Natural killer cell (primary cell): ENCODE data around the gene C6orf89. TPM values are rescaled to one million over a fixed set of nuclear protein-coding genes. Genes with fewer than 3 reads are reported as not detected.

Experiments used
- ATAC-seq, 3 donors: fragments of 150-1000 bp in 2 of 3; fragments of 200-7000 bp in 1 of 3; cut with Tn5 transposase; 1 replicate in 1 of 3; 2 replicates in 2 of 3; pipeline ENCODE4 v1.10.0; 2021; ENCODE audit warnings: mild to moderate bottlenecking in 2 of 3, moderate library complexity in 2 of 3
- DNase-seq, 2 donors: peaks; one replicate each; pipeline versions ENCODE4 v3.0.0 to v3.0.0-alpha.2; 2013 to 2021; ENCODE audit warnings: mixed read lengths in 1 of 2
- H3K27ac ChIP-seq: one replicate; pipeline ENCODE4 v1.5.1; 2013; ENCODE audit warnings: mild to moderate bottlenecking, low read length
- H3K27me3 ChIP-seq: one replicate; pipeline ENCODE4 v1.6.1; 2013; ENCODE audit warnings: low read length; ENCODE audit not compliant: control insufficient read depth, insufficient read depth
- H3K36me3 ChIP-seq: one replicate; pipeline ENCODE4 v1.6.1; 2013; ENCODE audit warnings: low read length; ENCODE audit not compliant: control insufficient read depth, insufficient read depth
- H3K4me1 ChIP-seq: one replicate; pipeline ENCODE4 v1.6.1; 2013; ENCODE audit warnings: low read length; ENCODE audit not compliant: control insufficient read depth, insufficient read depth
- H3K4me3 ChIP-seq: one replicate; pipeline ENCODE4 v1.5.1; 2013; ENCODE audit warnings: low read length
- H3K9me3 ChIP-seq: one replicate; pipeline ENCODE4 v1.6.1; 2013; ENCODE audit warnings: low read length; ENCODE audit not compliant: control insufficient read depth, insufficient read depth
- H3K27ac Mint-ChIP-seq, 2 donors: one replicate each; pipeline ENCODE4 v1.8.0; 2022; ENCODE audit warnings: mild to moderate bottlenecking in 2 of 2, mixed read lengths in 2 of 2, moderate library complexity in 1 of 2
- H3K27me3 Mint-ChIP-seq, 2 donors: one replicate each; pipeline ENCODE4 v1.8.0; 2022; ENCODE audit warnings: low read depth in 2 of 2, mixed read lengths in 2 of 2
- H3K36me3 Mint-ChIP-seq: one replicate; pipeline ENCODE4 v1.8.0; 2022; ENCODE audit warnings: mixed read lengths
- H3K4me1 Mint-ChIP-seq, 2 donors: one replicate each; pipeline ENCODE4 v1.8.0; 2022; ENCODE audit warnings: mixed read lengths in 2 of 2
- H3K4me3 Mint-ChIP-seq: one replicate; pipeline ENCODE4 v1.8.0; 2022; ENCODE audit warnings: mild to moderate bottlenecking, moderate library complexity, mixed read lengths
- H3K9me3 Mint-ChIP-seq, 2 donors: one replicate each; pipeline ENCODE4 v1.8.0; 2022; ENCODE audit warnings: mixed read lengths in 2 of 2
- CTCF ChIP-seq: fragments of 200-600 bp; IDR thresholded peaks from one replicate; pipeline ENCODE4 v1.8.0; 2022; ENCODE audit warnings: antibody characterized with exemption
- WGBS: methylation state at CpG from one replicate; pipeline ENCODE4 v1.1.7; 2013; ENCODE audit warnings: missing lambda C conversion rate; ENCODE audit not compliant: insufficient coverage; 5-methylcytosine and 5-hydroxymethylcytosine counted together
- intact Hi-C: fragments of 100-400 bp; cut with micrococcal nuclease; formaldehyde crosslinking; loops from one replicate; pipeline ENCODE4 v1.14.2; 2022
- total RNA-seq, 4 donors: library from RNA; stranded (reverse); fragments of 120-200 nt in 1 of 4; gene quantifications; one replicate each; pipeline versions ENCODE4 v1.2.3 to v1.2.4, GENCODE V29; 2013 to 2022

Gene C6orf89
- total RNA-seq, 3 donors from 2014 or later (not counting 1 experiment from before 2014, with no cell fraction given), result 34.3 to 47.0 (median 46.3) TPM

- no peaks in the 10 kb centered on the region for H3K36me3 ChIP-seq
- Mint-ChIP-seq H3K27me3 (peaks cover 33 to 58% of the 10 kb centered on the region in 2 donors), H3K27ac (no peak overlapping the region), H3K36me3 (no peaks in the 10 kb centered on the region), H3K9me3 (no peaks in the 10 kb centered on the region), H3K4me1 (peaks cover 17 to 20% of the 10 kb centered on the region in 2 donors), H3K4me3 (no peak overlapping the region)
- no peaks in the 10 kb centered on the region for H3K9me3 ChIP-seq
- WGBS, result 100% methylated on average over 2 of the region's 3 CpGs
- peaks cover 25% of the 10 kb centered on the region for H3K4me1 ChIP-seq
- no peak for TF ChIP-seq CTCF
- H3K27ac ChIP-seq, result no peak overlapping the region
- H3K4me3 ChIP-seq, result no peak overlapping the region
- no peak for DNase-seq
- intact Hi-C loops, result no loop called here
- no peaks in the 10 kb centered on the region for H3K27me3 ChIP-seq
- ATAC-seq, result no peak
These were observed 63.9 kb downstream of the C6orf89 start for GRCh38 chr6:36949636-36950035.

- Mint-ChIP-seq H3K36me3 (no peaks in the 10 kb centered on the region), H3K9me3 (no peaks in the 10 kb centered on the region), H3K27me3 (peaks cover 45 to 77% of the 10 kb centered on the region in 2 donors), H3K27ac (no peak overlapping the region), H3K4me1 (peaks cover 29 to 38% of the 10 kb centered on the region in 2 donors), H3K4me3 (peak overlapping the region; percentile 67)
- peaks cover 31% of the 10 kb centered on the region for H3K4me1 ChIP-seq
- no peaks in the 10 kb centered on the region for H3K27me3 ChIP-seq
- intact Hi-C loops, result no loop called here
- no peaks in the 10 kb centered on the region for H3K9me3 ChIP-seq
- no peak for ATAC-seq
- H3K36me3 ChIP-seq, result no peaks in the 10 kb centered on the region
- no peak for TF ChIP-seq CTCF
- DNase-seq, result no peak
- no peak overlapping the region for H3K4me3 ChIP-seq
- H3K27ac ChIP-seq, result no peak overlapping the region
- WGBS, result 57% methylated on average over 1 of the region's 1 CpG
These were observed 68.1 kb downstream of the C6orf89 start for GRCh38 chr6:36953931-36954261.

DNA sequence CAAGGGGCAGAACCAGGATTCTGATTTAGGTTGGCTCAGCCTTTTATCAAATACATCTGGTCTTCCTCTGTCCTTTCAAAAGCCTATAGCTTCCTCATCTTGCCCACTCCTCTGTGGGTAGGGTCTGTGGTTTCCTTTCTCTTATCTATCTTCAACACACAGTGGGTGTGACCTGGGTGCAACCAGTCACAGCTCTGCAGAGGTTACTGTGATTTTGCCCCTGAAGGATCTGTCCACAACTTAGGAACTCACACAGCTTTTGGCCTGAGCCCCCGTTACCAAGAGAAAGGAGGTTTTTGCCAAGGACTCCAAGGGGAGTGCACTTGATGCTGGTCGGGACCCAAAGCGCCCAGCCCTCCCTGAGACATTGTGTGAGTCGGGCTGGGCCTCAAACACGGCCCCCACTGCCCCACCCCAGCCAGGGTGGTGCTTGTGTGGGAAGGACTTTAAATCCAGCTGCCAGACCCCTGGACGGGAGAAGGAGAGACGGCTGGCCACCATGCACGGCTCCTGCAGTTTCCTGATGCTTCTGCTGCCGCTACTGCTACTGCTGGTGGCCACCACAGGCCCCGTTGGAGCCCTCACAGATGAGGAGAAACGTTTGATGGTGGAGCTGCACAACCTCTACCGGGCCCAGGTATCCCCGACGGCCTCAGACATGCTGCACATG is 68.6 kb downstream of the C6orf89 start, which contains the start of gene PI16:
Gene PI16, plus strand, starts transcription at position 477 of the 670 bp plus-strand sequence. Its CDS starts 23 bp downstream, at position 500.
- Histone ChIP-seq H3K27me3 (no peaks in the 10 kb centered on the region), H3K4me3 (no peak within 1 kb of the TSS), H3K36me3 (no peaks in the 10 kb centered on the region), H3K4me1 (peaks cover 31% of the 10 kb centered on the region), H3K27ac (no peak within 1 kb of the TSS), H3K9me3 (no peaks in the 10 kb centered on the region)
- Mint-ChIP-seq H3K9me3 (no peaks in the 10 kb centered on the region), H3K36me3 (no peaks in the 10 kb centered on the region), H3K4me1 (peaks cover 29 to 38% of the 10 kb centered on the region in 2 donors), H3K4me3 (peak within 1 kb of the TSS; percentile 67), H3K27ac (peak within 1 kb of the TSS in 1 of 2 donors; percentile 60), H3K27me3 (peaks cover 41 to 72% of the 10 kb centered on the region in 2 donors)
- WGBS, result 34% methylated on average over 14 of the region's 14 CpGs
- DNase-seq (peak in 1 of 2 donors; percentile 38), ATAC-seq (peak; percentile 52 to 79 (median 78))
- TF ChIP-seq CTCF, result no peak
- intact Hi-C loops, result no loop called here

DNA sequence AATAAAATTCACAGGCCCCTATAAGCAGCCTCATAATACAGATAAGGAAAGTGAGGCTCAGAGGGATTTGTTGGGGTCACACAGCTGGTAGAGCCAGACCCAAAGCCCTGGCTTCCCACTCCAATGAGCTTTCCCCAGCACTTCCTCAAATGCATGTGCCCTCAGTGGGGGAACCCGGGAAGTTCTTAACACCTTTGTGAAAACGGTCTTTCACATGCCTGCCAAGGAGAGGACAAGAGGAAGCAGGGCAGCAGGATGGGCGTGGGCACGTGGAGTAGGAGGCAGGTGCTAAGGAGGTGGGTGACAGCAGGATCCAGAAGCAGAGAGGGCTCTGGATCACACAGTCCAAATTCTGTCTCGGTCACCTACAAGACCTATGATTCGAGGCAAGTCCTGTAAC is 69.4 kb downstream of the C6orf89 start:
- DNase-seq, result no peak

More for the DNA sequence above, 69.4 kb downstream of the C6orf89 start:
- Mint-ChIP-seq H3K9me3 (no peaks in the 10 kb centered on the region), H3K36me3 (no peaks in the 10 kb centered on the region), H3K4me1 (peaks cover 29 to 38% of the 10 kb centered on the region in 2 donors), H3K4me3 (peak overlapping the region; percentile 65), H3K27ac (peak overlapping the region in 1 of 2 donors; percentile 60), H3K27me3 (peaks cover 36 to 65% of the 10 kb centered on the region in 2 donors)
- H3K9me3 ChIP-seq, result no peaks in the 10 kb centered on the region
- intact Hi-C loops, result no loop called here
- no peak for ATAC-seq
- TF ChIP-seq CTCF, result no peak
- H3K4me3 ChIP-seq, result no peak overlapping the region
- WGBS, result 31% methylated on average over 6 of the region's 6 CpGs
- no peak overlapping the region for H3K27ac ChIP-seq
- peaks cover 31% of the 10 kb centered on the region for H3K4me1 ChIP-seq
- H3K27me3 ChIP-seq, result no peaks in the 10 kb centered on the region
- H3K36me3 ChIP-seq, result no peaks in the 10 kb centered on the region
